ENCODE measurements around the gene CEP126.

DNA sequence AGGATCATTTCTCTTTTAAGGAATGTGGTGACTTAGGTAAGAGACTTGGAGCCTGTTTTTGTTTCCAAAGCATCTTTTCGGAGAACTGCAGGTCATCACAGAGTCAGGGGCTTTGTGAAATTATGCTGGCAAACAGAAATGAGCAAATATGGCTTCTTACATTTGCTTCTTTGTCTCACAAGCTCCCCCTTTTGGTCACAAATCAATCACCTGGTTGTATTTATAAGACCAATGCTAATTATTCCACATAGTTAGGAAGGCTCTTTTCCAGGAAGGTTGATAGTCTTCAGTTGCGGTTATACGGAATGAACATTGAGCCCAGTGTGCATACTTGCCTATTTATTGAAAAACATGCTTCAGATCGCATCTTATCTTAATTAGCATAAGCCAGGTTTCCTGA lies 34.6 kb upstream of the CEP126 start:
- no peak for TF ChIP-seq CTCF (IDR thresholded peaks at IDR 0.05)
- no peak for TF ChIP-seq POLR2A (IDR thresholded peaks at IDR 0.05)
